Heart left ventricle (tissue), 13 donors: ENCODE measurements around the gene ADAM19.

Source experiments
- POLR2A ChIP-seq, 2 donors: fragments of 450-650 bp; IDR thresholded peaks; one replicate each; pipeline ENCODE4 v1.6.1; 2017; ENCODE audit warnings: antibody characterized with exemption in 2 of 2, mild to moderate bottlenecking in 2 of 2, moderate library complexity in 2 of 2
- TF ChIP-seq, protein P1 (sequence below), 12 donors: fragments of 200-600 bp; sonication (generic) in 4 of 12; IDR thresholded peaks; one replicate each; pipeline versions ENCODE4 v1.5.0 to v1.8.0; 2018 to 2022; ENCODE audit warnings: antibody characterized with exemption in 12 of 12, mild to moderate bottlenecking in 5 of 12
- donor health status: ischemic (EF 13 %, LVEDD 7.1; RV severe dilation, severe dysfunction).
- donor health status: DM: no; HTN: yes; CAD: no.
- donor health status: DM: no; HTN: no; CAD: no.
- donor health status: ischemic (EF 25% LVEDD 6.9; RV normal size, moderate dysfunction).
- donor health status: ischemic (EF 25% LVEDD 5.7; RV mildly dilated, moderate dysfunction).
- donor health status: ischemic (EF 35%, LVEDD 5.7; RV mildly dilated, moderate dysfunction).
- donor health status: nonischemic (EF 11% LVEDD 7.7; RV severe dilation, severe dysfunction).
- donor health status: DM: yes; HTN: yes; CAD: no.
- donor health status: PGD.
- donor health status: ischemic (EF 29% LVEDD 5.4; RV normal size, mild dysfunction).
- donor health status: nonischemic (EF 23%, LVEDD 6.1; RV moderate dilation, normal function).

DNA sequence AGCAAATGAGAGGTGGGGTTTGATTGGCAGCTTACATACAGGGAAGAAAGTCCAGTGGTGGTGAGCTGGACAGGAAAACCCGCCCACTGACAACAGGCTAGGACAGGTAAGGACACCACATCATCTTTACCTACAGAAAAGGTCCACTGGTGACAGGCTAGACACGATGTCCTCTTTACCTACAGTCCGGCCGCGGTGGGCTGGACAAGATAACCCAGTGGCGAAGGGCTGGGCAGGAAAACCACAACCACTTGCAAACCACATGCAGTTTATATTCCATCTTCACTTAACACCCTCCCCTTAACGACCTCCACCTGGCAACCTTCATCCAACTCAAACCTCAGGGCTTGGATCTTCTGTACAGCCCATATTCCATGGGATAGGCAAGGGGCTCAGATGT lies 120.5 kb downstream of the ADAM19 start:
- TF ChIP-seq, protein P1, sequence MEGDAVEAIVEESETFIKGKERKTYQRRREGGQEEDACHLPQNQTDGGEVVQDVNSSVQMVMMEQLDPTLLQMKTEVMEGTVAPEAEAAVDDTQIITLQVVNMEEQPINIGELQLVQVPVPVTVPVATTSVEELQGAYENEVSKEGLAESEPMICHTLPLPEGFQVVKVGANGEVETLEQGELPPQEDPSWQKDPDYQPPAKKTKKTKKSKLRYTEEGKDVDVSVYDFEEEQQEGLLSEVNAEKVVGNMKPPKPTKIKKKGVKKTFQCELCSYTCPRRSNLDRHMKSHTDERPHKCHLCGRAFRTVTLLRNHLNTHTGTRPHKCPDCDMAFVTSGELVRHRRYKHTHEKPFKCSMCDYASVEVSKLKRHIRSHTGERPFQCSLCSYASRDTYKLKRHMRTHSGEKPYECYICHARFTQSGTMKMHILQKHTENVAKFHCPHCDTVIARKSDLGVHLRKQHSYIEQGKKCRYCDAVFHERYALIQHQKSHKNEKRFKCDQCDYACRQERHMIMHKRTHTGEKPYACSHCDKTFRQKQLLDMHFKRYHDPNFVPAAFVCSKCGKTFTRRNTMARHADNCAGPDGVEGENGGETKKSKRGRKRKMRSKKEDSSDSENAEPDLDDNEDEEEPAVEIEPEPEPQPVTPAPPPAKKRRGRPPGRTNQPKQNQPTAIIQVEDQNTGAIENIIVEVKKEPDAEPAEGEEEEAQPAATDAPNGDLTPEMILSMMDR (IDR thresholded peaks at IDR 0.05): no peak
- TF ChIP-seq POLR2A (IDR thresholded peaks at IDR 0.05): no peak
